ENCODE data around the gene RBM3.
"Not testable (repeated sequence)": the region's sequence is repeated elsewhere in the genome, so short reads cannot be mapped to it uniquely, and the experiment has no call there.

Gene RBM3

DNA sequence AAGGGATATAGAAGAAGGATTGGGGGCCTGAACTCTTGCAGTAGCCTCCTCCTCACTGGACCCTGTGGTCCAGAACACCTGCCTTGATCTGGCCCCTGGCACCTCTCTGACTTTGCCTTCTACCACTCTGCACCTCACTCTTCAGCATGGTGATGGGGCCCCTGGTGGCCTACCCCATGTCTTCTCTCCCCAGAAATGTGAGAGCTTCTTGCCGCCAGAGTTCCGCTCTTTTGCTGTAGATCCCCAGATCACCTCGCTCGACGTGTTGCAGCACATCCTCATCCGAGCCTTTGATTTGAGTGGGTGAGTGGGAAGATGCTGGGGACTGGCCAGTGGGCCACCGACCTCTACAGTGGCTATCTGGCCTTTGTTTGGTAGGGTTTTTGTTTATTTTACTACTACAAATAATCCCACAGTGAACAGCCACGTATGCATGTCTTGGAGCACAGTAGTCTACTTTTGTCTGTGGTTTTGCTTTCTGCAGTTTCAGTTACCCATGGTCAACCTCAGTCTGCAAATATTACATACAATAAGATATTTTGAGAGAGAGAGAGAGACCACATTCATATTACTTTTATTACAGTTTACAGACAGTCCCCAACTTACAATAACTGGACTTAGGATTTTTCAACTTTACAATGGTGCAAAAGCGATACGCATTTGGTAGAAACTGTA, 33.0 kb upstream of the RBM3 start:
- Histone ChIP-seq H3K9me3 (ENCODE audit: control insufficient read depth in 2 of 2, low read length in 2 of 2) (no peaks in the 10 kb centered on the region), H3K27ac (ENCODE audit: low read length) (no peak overlapping the region), H3K4me1 (ENCODE audit: control insufficient read depth, insufficient read depth, low read length) (peaks cover 6% of the 10 kb centered on the region), H3K9ac (ENCODE audit: low read length in 2 of 2) (no peak overlapping the region), H3K36me3 (ENCODE audit: control insufficient read depth in 2 of 2, insufficient read depth in 2 of 2, low read length in 2 of 2) (peaks cover 0 to 3% of the 10 kb centered on the region in 2 donors), H3K27me3 (ENCODE audit: control insufficient read depth in 1 of 2, insufficient read depth in 2 of 2, low read length in 2 of 2) (peaks cover 0 to 5% of the 10 kb centered on the region in 2 donors), H3K4me3 (ENCODE audit: low read length in 2 of 2) (no peak overlapping the region)

DNA sequence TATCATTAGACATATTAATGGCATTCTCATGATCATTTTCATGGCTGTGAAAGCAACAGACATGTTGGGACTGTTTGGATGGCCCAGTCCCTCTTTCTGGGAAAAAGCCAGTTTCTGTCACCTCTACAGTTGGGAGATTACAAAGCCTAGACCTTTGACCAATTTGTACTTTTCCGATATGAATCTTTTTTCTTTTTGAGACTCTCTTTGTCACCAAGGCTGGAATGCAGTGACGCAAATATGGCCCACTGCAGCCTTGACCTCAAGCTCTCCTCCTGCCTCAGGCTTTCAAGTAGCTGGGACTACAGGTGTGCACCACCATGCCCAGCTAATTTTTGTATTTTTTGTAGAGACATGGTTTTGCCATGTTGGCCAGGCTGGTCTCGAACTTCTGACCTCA, 25.4 kb upstream of the RBM3 start:
- no peak overlapping the region for H3K4me3 ChIP-seq (ENCODE audit: low read length in 2 of 2)
- no peaks in the 10 kb centered on the region for H3K9me3 ChIP-seq (ENCODE audit: control insufficient read depth in 2 of 2, low read length in 2 of 2)
- H3K36me3 ChIP-seq (ENCODE audit: control insufficient read depth in 2 of 2, insufficient read depth in 2 of 2, low read length in 2 of 2), result peaks cover 0 to 3% of the 10 kb centered on the region in 2 donors
- no peak overlapping the region for H3K9ac ChIP-seq (ENCODE audit: low read length in 2 of 2)
- peaks cover 0 to 2% of the 10 kb centered on the region in 2 donors for H3K27me3 ChIP-seq (ENCODE audit: control insufficient read depth in 1 of 2, insufficient read depth in 2 of 2, low read length in 2 of 2)
- no peak overlapping the region for H3K27ac ChIP-seq (ENCODE audit: low read length)
- H3K4me1 ChIP-seq (ENCODE audit: control insufficient read depth, insufficient read depth, low read length), result no peaks in the 10 kb centered on the region

DNA sequence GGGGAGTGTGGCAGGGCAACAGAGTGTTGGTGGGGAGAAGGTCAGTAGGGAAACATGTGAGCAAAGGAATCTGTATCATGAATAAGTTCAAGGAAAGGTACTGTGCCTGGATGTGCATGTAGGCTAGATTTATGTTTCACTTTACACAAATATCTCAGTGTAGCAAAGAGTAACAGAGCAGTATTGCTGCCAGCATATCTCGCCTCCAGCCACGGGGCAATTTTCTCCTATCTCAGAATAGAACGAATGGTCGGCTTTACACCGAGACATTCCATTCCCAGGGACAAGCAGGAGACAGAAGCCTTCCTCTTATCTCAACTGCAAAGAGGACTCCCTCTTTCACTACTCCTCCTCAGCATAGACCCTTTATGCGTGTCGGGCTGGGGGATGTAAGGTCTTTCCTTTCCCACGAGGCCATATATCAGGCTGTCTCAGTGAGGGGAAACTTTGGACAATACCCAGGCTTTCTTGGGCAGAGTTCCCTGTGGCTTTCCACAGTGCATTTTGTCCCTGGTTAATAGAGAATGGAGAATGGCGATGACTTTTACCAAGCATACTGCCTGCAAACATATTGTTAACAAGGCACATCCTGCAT, 18.5 kb upstream of the RBM3 start:
- H3K9ac ChIP-seq (ENCODE audit: low read length in 2 of 2); H3K27ac ChIP-seq (ENCODE audit: low read length); H3K4me1 ChIP-seq (ENCODE audit: control insufficient read depth, insufficient read depth, low read length); H3K9me3 ChIP-seq (ENCODE audit: control insufficient read depth in 2 of 2, low read length in 2 of 2); H3K27me3 ChIP-seq (ENCODE audit: control insufficient read depth in 1 of 2, insufficient read depth in 2 of 2, low read length in 2 of 2); H3K4me3 ChIP-seq (ENCODE audit: low read length in 2 of 2): not testable (repeated sequence)
- peaks cover 0 to 13% of the 10 kb centered on the region in 2 donors for H3K36me3 ChIP-seq (ENCODE audit: control insufficient read depth in 2 of 2, insufficient read depth in 2 of 2, low read length in 2 of 2)

DNA sequence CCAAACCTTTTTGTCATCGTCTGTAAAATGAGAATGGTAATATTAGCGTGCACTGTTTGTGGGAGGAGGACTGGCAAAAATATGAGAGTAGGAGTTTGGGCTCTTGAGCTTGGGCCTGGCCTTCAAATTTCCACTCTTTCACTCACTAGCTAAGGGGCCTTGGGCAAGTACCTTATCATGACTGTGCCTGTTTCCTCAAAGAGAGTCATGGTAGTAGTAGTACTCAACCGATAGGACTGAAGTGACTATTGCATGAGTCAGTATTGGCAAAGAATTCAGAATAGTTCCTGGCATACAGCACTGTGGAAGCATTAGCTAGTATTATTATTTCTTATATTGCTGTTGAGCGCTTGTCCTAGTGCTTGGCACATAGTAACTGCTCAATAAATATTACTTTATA, 16.0 kb upstream of the RBM3 start:
- peaks cover 0 to 3% of the 10 kb centered on the region in 2 donors for H3K27me3 ChIP-seq (ENCODE audit: control insufficient read depth in 1 of 2, insufficient read depth in 2 of 2, low read length in 2 of 2)
- peaks cover 0 to 18% of the 10 kb centered on the region in 2 donors for H3K36me3 ChIP-seq (ENCODE audit: control insufficient read depth in 2 of 2, insufficient read depth in 2 of 2, low read length in 2 of 2)
- no peaks in the 10 kb centered on the region for H3K4me1 ChIP-seq (ENCODE audit: control insufficient read depth, insufficient read depth, low read length)
- no peak overlapping the region for H3K27ac ChIP-seq (ENCODE audit: low read length)
- H3K9ac ChIP-seq (ENCODE audit: low read length in 2 of 2), result no peak overlapping the region
- no peak overlapping the region for H3K4me3 ChIP-seq (ENCODE audit: low read length in 2 of 2)
- H3K9me3 ChIP-seq (ENCODE audit: control insufficient read depth in 2 of 2, low read length in 2 of 2), result no peaks in the 10 kb centered on the region

GRCh38 chrX:48559636-48560035, 14.6 kb upstream of the RBM3 start:
- H3K9me3 ChIP-seq (ENCODE audit: control insufficient read depth in 2 of 2, low read length in 2 of 2), result no peaks in the 10 kb centered on the region
- no peaks in the 10 kb centered on the region for H3K4me1 ChIP-seq (ENCODE audit: control insufficient read depth, insufficient read depth, low read length)
- H3K4me3 ChIP-seq (ENCODE audit: low read length in 2 of 2), result no peak overlapping the region
- H3K27ac ChIP-seq (ENCODE audit: low read length), result no peak overlapping the region
- H3K36me3 ChIP-seq (ENCODE audit: control insufficient read depth in 2 of 2, insufficient read depth in 2 of 2, low read length in 2 of 2), result peaks cover 0 to 18% of the 10 kb centered on the region in 2 donors
- H3K27me3 ChIP-seq (ENCODE audit: control insufficient read depth in 1 of 2, insufficient read depth in 2 of 2, low read length in 2 of 2), result peaks cover 0 to 3% of the 10 kb centered on the region in 2 donors
- no peak overlapping the region for H3K9ac ChIP-seq (ENCODE audit: low read length in 2 of 2)

GRCh38 chrX:48560056-48560455, 14.2 kb upstream of the RBM3 start:
- Histone ChIP-seq H3K9me3 (ENCODE audit: control insufficient read depth in 2 of 2, low read length in 2 of 2) (no peaks in the 10 kb centered on the region), H3K27me3 (ENCODE audit: control insufficient read depth in 1 of 2, insufficient read depth in 2 of 2, low read length in 2 of 2) (peaks cover 0 to 3% of the 10 kb centered on the region in 2 donors), H3K4me1 (ENCODE audit: control insufficient read depth, insufficient read depth, low read length) (no peaks in the 10 kb centered on the region), H3K36me3 (ENCODE audit: control insufficient read depth in 2 of 2, insufficient read depth in 2 of 2, low read length in 2 of 2) (peaks cover 0 to 18% of the 10 kb centered on the region in 2 donors), H3K9ac (ENCODE audit: low read length in 2 of 2) (no peak overlapping the region), H3K27ac (ENCODE audit: low read length) (no peak overlapping the region), H3K4me3 (ENCODE audit: low read length in 2 of 2) (no peak overlapping the region)

DNA sequence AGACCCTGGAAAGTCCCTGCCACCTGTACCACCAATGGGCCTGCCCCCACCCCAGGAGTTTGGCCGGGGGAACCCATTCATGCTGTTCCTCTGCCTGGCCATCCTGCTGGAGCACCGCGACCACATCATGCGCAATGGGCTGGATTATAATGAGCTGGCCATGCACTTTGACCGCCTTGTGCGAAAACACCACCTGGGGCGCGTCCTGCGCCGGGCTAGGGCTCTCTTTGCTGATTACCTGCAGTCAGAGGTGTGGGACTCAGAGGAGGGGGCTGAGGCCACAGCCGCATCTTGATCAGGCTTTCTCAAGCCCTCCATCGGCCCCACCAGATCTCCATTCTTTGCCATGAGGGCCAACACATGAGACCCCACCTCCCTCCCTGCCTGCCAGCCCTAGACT, 13.6 kb upstream of the RBM3 start:
- Histone ChIP-seq H3K27me3 (ENCODE audit: control insufficient read depth in 1 of 2, insufficient read depth in 2 of 2, low read length in 2 of 2) (peaks cover 0 to 3% of the 10 kb centered on the region in 2 donors), H3K4me1 (ENCODE audit: control insufficient read depth, insufficient read depth, low read length) (no peaks in the 10 kb centered on the region), H3K36me3 (ENCODE audit: control insufficient read depth in 2 of 2, insufficient read depth in 2 of 2, low read length in 2 of 2) (peaks cover 0 to 18% of the 10 kb centered on the region in 2 donors), H3K9ac (ENCODE audit: low read length in 2 of 2) (no peak overlapping the region), H3K4me3 (ENCODE audit: low read length in 2 of 2) (no peak overlapping the region), H3K27ac (ENCODE audit: low read length) (no peak overlapping the region), H3K9me3 (ENCODE audit: control insufficient read depth in 2 of 2, low read length in 2 of 2) (no peaks in the 10 kb centered on the region)

GRCh38 chrX:48569958-48570357, 4.3 kb upstream of the RBM3 start:
- Histone ChIP-seq H3K36me3 (ENCODE audit: control insufficient read depth in 2 of 2, insufficient read depth in 2 of 2, low read length in 2 of 2) (no peaks in the 10 kb centered on the region), H3K27ac (ENCODE audit: low read length) (no peak overlapping the region)

DNA sequence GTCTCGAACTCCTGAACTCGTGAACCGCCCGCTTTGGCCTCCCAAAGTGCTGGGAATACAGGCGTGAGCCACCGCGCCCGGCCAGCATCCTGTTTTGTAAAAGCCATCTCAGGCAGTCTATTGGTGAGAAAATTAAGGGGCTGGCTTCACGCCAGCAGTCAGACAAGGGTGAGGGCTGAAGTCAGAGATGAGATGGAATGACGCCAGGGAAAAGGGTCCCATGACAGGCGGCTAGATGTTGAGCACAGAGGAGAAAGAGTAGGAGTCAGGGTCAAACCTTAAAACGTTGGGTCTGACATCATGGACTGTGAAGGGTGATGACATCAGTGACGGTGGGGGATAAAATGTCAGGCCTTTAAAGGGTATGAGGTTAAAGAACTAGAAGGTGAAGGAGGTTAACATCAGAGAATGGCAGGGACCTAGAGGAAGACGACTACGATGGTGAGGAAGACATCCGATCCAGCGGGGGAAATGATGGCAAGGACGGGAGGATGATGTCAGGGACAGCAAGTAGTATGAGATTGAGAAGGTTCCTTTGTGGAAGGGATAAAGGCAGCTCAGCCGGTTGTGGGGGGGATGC, 504 bp upstream of the RBM3 start:
- Histone ChIP-seq H3K9ac (ENCODE audit: low read length in 2 of 2) (peak overlapping the region; percentile 93 to 98), H3K36me3 (ENCODE audit: control insufficient read depth in 2 of 2, insufficient read depth in 2 of 2, low read length in 2 of 2) (peaks cover 19 to 23% of the 10 kb centered on the region in 2 donors), H3K27ac (ENCODE audit: low read length) (peak overlapping the region; percentile 99), H3K27me3 (ENCODE audit: control insufficient read depth in 1 of 2, insufficient read depth in 2 of 2, low read length in 2 of 2) (no peaks in the 10 kb centered on the region), H3K4me1 (ENCODE audit: control insufficient read depth, insufficient read depth, low read length) (peaks cover 14% of the 10 kb centered on the region), H3K4me3 (ENCODE audit: low read length in 2 of 2) (peak overlapping the region; percentile 85 to 91), H3K9me3 (ENCODE audit: control insufficient read depth in 2 of 2, low read length in 2 of 2) (no peaks in the 10 kb centered on the region)

More at GRCh38 chrX:48569958-48570357, 4.3 kb upstream of the RBM3 start:
- no peaks in the 10 kb centered on the region for H3K27me3 ChIP-seq (ENCODE audit: control insufficient read depth in 1 of 2, insufficient read depth in 2 of 2, low read length in 2 of 2)
- no peak overlapping the region for H3K4me3 ChIP-seq (ENCODE audit: low read length in 2 of 2)
- H3K4me1 ChIP-seq (ENCODE audit: control insufficient read depth, insufficient read depth, low read length), result no peaks in the 10 kb centered on the region
- H3K9ac ChIP-seq (ENCODE audit: low read length in 2 of 2), result no peak overlapping the region
- no peaks in the 10 kb centered on the region for H3K9me3 ChIP-seq (ENCODE audit: control insufficient read depth in 2 of 2, low read length in 2 of 2)

DNA sequence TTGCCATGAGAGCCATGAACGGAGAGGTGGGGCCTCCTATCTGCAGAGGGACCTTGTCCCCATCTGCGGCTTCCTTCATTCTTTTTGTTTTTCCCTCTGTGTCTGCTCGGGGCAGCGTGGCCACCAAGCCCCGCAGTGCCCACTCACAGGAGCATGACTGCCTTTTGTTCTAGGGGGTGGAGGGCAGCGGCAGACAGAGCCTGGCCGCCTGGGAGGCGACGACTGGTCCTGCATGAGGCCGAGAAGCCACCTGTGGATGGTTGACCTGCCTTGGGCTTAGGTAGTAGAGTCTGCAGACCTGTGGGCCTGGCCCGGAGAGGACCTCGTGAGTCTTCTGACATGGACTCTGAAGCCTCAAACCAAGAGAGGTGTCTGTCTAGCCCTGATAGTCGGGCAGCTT, 1.4 kb downstream of the RBM3 start:
- Histone ChIP-seq H3K4me1 (ENCODE audit: control insufficient read depth, insufficient read depth, low read length) (peaks cover 14% of the 10 kb centered on the region), H3K36me3 (ENCODE audit: control insufficient read depth in 2 of 2, insufficient read depth in 2 of 2, low read length in 2 of 2) (peaks cover 28 to 29% of the 10 kb centered on the region in 2 donors), H3K4me3 (ENCODE audit: low read length in 2 of 2) (peak overlapping the region; percentile 85 to 91), H3K27me3 (ENCODE audit: control insufficient read depth in 1 of 2, insufficient read depth in 2 of 2, low read length in 2 of 2) (peaks cover 0 to 2% of the 10 kb centered on the region in 2 donors), H3K9ac (ENCODE audit: low read length in 2 of 2) (peak overlapping the region in 1 of 2 donors; percentile 98), H3K27ac (ENCODE audit: low read length) (no peak overlapping the region), H3K9me3 (ENCODE audit: control insufficient read depth in 2 of 2, low read length in 2 of 2) (no peaks in the 10 kb centered on the region)

GRCh38 chrX:48576108-48576507, 1.8 kb downstream of the RBM3 start:
- Histone ChIP-seq H3K4me3 (ENCODE audit: low read length in 2 of 2) (peak overlapping the region in 1 of 2 donors; percentile 85), H3K9ac (ENCODE audit: low read length in 2 of 2) (no peak overlapping the region), H3K36me3 (ENCODE audit: control insufficient read depth in 2 of 2, insufficient read depth in 2 of 2, low read length in 2 of 2) (peaks cover 28 to 29% of the 10 kb centered on the region in 2 donors), H3K4me1 (ENCODE audit: control insufficient read depth, insufficient read depth, low read length) (peaks cover 14% of the 10 kb centered on the region), H3K9me3 (ENCODE audit: control insufficient read depth in 2 of 2, low read length in 2 of 2) (no peaks in the 10 kb centered on the region), H3K27ac (ENCODE audit: low read length) (no peak overlapping the region), H3K27me3 (ENCODE audit: control insufficient read depth in 1 of 2, insufficient read depth in 2 of 2, low read length in 2 of 2) (peaks cover 0 to 2% of the 10 kb centered on the region in 2 donors)

Data from stomach smooth muscle (tissue), 2 donors.